HepG2 (cell line): Measurements from ENCODE around the gene KRTAP5-2. TPM values are rescaled to one million over a fixed set of nuclear protein-coding genes. Genes with fewer than 3 reads are reported as not detected.
A peak's percentile ranks its signal among the peaks of the same experiment; 100 is the strongest.

Experiments used
- ASH2L ChIP-seq: fragments of 300-600, 200-600 bp; sonication (generic); IDR thresholded peaks from 2 replicates; pipeline ENCODE4 v1.7.0; 2017; ENCODE audit warnings: low read depth, mild to moderate bottlenecking, moderate library complexity, mixed read lengths, low read length; ENCODE audit not compliant: insufficient read length
- CREB1 ChIP-seq, 2 experiments: fragments of 450-650 bp in 1 of 2; IDR thresholded peaks; 2 replicates each; pipeline ENCODE4 v1.6.1; 2016 to 2017; ENCODE audit warnings: control low read depth in 1 of 2, mild to moderate bottlenecking in 1 of 2, missing compliant biosample characterization in 1 of 2, missing genetic modification characterization in 1 of 2
- ETV5 ChIP-seq: IDR thresholded peaks from 2 replicates; pipeline ENCODE4 v1.6.1; 2018; ENCODE audit warnings: missing biosample characterization, missing genetic modification reagents, inconsistent platforms, borderline replicate concordance
- GABPB1 ChIP-seq: IDR thresholded peaks from 2 replicates; pipeline ENCODE4 v1.6.1; 2016; ENCODE audit warnings: mild to moderate bottlenecking, missing genetic modification reagents, moderate library complexity, missing compliant biosample characterization
- JUND ChIP-seq: sonication (generic); formaldehyde crosslinking; IDR thresholded peaks from 2 replicates; pipeline ENCODE4 v1.8.0; 2022; ENCODE audit warnings: mild to moderate bottlenecking, missing genetic modification reagents
- MIER3 ChIP-seq: IDR thresholded peaks from 2 replicates; pipeline ENCODE4 v1.6.1; 2016; ENCODE audit warnings: missing compliant biosample characterization, borderline replicate concordance
- MYPOP ChIP-seq: sonication (generic); formaldehyde crosslinking; IDR thresholded peaks from 2 replicates; pipeline ENCODE4 v1.8.1; 2023; ENCODE audit warnings: mild to moderate bottlenecking, moderate library complexity, missing genetic modification reagents
- NFIC ChIP-seq: IDR thresholded peaks from 2 replicates; pipeline ENCODE4 v1.6.1; 2012; ENCODE audit warnings: mild to moderate bottlenecking, low read length, inconsistent platforms
- NFYC ChIP-seq: IDR thresholded peaks from 2 replicates; pipeline ENCODE4 v1.6.1; 2016; ENCODE audit warnings: missing genetic modification reagents, missing compliant biosample characterization
- ZNF263 ChIP-seq: sonication (generic); formaldehyde crosslinking; IDR thresholded peaks from 2 replicates; pipeline ENCODE4 v1.4.0; 2020; ENCODE audit warnings: missing genetic modification reagents
- ZNF879 ChIP-seq: sonication (generic); formaldehyde crosslinking; IDR thresholded peaks from 2 replicates; pipeline ENCODE4 v1.8.1; 2023; ENCODE audit warnings: missing genetic modification reagents
- polyA plus RNA-seq, 8 experiments: library from polyadenylated mRNA; depleted of rRNA in 3 of 8; stranded (reverse) in 7 of 8; unstranded in 1 of 8; fragments of >200 nt; fragmentation: Illumina TruSeq in 4 of 8; extraction: Trizol in 4 of 8; gene quantifications; 2 replicates each; pipeline versions ENCODE4 v1.2.1 to v1.2.3, GENCODE V29; 2011 to 2016; ENCODE audit warnings: low read depth in 4 of 8, missing spikeins in 1 of 8, mixed read lengths in 1 of 8; ENCODE audit not compliant: insufficient read depth in 1 of 8
- total RNA-seq, 5 experiments: library from RNA; depleted of rRNA; stranded (reverse); fragments of >200 nt; fragmentation: Illumina TruSeq; extraction: Trizol; gene quantifications; 2 replicates each; pipeline ENCODE4 v1.2.3, GENCODE V29; 2016; ENCODE audit warnings: low read depth in 1 of 5
- TF ChIP-seq, protein P1 (sequence below): sonication (generic); formaldehyde crosslinking; IDR thresholded peaks from 2 replicates; pipeline ENCODE4 v1.5.0; 2020; ENCODE audit warnings: mild to moderate bottlenecking, missing genetic modification reagents, moderate library complexity
- TF ChIP-seq, protein P2 (sequence below): sonication (generic); formaldehyde crosslinking; IDR thresholded peaks from 2 replicates; pipeline ENCODE4 v1.4.0; 2020; ENCODE audit warnings: missing genetic modification reagents

Gene KRTAP5-2
- total and polyA plus RNA-seq, 2 of the 13 experiments (the other 11 are each of a cell fraction or from before 2014, with no cell fraction given) = not detected

DNA sequence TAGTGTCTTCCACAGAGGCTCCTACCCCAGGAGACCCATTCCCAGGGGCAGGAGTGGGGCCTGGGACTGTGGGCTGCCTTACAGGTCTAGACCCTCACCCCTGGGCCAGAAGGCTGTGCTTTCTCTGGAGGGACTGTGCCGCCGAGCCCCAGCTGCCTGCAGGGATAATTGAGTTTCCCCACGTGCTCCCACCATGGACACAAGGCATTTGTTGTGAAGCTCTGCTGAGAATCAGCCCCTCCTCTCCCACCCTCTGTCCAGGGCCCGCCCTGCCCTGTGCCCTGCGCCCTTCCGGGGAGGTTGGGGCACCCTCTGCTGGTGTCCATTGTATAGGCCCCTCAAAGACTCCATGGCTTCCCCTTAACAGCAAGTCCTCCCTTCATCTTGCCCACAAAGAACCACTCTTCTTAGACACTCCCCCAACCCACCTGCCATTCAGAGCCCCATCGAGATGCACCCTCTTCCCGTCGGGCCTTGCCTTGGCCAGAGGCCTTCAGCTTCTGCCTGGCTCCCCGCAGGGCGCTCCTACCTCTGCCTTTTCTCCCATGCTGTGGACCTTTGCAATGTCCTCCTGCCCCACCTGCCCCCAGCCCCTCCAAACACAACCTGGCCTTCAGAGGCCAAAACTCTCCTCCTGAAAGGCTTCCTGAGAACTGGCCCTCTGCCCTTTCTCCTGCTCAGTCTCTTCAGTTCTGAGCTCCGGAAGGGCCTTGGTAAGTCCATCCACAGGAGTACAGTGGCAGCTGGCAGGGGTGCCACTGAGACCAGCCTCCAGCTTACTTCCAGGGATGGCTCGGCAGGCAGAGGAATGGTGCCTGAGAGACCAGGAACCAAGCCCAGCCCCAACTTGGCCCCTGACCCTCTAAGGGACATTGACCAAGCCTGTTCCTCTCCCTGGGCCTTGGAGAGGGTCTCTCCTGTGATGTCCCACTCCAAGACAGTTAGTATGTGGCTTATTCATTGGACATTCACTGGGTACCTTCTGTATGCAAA is 48.5 kb downstream of the KRTAP5-2 start (continued):
- TF ChIP-seq MYPOP (CRISPR knock-in tag) (no peak), NFIC (no peak), ETV5 (CRISPR knock-in tag) (peak; percentile 50), JUND (CRISPR knock-in tag) (no peak), ZNF263 (CRISPR knock-in tag) (0 out of 2 replicates have a peak, but pooled peaks have one; percentile 18), ZNF879 (no peak), MIER3 (CRISPR knock-in tag) (no peak), CREB1 (IDR thresholded peaks at IDR 0.05) (no peak), CREB1 (CRISPR knock-in tag; IDR thresholded peaks at IDR 0.05) (no peak), GABPB1 (CRISPR knock-in tag) (peak; percentile 64), ASH2L (no peak), NFYC (CRISPR knock-in tag) (no peak)
- TF ChIP-seq, protein P1, sequence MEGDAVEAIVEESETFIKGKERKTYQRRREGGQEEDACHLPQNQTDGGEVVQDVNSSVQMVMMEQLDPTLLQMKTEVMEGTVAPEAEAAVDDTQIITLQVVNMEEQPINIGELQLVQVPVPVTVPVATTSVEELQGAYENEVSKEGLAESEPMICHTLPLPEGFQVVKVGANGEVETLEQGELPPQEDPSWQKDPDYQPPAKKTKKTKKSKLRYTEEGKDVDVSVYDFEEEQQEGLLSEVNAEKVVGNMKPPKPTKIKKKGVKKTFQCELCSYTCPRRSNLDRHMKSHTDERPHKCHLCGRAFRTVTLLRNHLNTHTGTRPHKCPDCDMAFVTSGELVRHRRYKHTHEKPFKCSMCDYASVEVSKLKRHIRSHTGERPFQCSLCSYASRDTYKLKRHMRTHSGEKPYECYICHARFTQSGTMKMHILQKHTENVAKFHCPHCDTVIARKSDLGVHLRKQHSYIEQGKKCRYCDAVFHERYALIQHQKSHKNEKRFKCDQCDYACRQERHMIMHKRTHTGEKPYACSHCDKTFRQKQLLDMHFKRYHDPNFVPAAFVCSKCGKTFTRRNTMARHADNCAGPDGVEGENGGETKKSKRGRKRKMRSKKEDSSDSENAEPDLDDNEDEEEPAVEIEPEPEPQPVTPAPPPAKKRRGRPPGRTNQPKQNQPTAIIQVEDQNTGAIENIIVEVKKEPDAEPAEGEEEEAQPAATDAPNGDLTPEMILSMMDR = peak; percentile 55
- TF ChIP-seq, protein P2, sequence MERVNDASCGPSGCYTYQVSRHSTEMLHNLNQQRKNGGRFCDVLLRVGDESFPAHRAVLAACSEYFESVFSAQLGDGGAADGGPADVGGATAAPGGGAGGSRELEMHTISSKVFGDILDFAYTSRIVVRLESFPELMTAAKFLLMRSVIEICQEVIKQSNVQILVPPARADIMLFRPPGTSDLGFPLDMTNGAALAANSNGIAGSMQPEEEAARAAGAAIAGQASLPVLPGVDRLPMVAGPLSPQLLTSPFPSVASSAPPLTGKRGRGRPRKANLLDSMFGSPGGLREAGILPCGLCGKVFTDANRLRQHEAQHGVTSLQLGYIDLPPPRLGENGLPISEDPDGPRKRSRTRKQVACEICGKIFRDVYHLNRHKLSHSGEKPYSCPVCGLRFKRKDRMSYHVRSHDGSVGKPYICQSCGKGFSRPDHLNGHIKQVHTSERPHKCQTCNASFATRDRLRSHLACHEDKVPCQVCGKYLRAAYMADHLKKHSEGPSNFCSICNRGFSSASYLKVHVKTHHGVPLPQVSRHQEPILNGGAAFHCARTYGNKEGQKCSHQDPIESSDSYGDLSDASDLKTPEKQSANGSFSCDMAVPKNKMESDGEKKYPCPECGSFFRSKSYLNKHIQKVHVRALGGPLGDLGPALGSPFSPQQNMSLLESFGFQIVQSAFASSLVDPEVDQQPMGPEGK (CRISPR knock-in tag) = peak; percentile 39; the same call in 1 of the 2 replicates
